ENCODE results near the gene TMEM17.
A peak's percentile ranks its signal among the peaks of the same experiment; 100 is the strongest.

The TMEM17 gene

GRCh38 chr2:62471404-62471803 lies 34.6 kb downstream of the TMEM17 start:
- DNase-seq, result no peak

- DNase-seq, result no peak
Observed at GRCh38 chr2:62469548-62469947, 36.4 kb downstream of the TMEM17 start.

- DNase-seq, result no peak
Observed at GRCh38 chr2:62469114-62469513, 36.9 kb downstream of the TMEM17 start.

DNA sequence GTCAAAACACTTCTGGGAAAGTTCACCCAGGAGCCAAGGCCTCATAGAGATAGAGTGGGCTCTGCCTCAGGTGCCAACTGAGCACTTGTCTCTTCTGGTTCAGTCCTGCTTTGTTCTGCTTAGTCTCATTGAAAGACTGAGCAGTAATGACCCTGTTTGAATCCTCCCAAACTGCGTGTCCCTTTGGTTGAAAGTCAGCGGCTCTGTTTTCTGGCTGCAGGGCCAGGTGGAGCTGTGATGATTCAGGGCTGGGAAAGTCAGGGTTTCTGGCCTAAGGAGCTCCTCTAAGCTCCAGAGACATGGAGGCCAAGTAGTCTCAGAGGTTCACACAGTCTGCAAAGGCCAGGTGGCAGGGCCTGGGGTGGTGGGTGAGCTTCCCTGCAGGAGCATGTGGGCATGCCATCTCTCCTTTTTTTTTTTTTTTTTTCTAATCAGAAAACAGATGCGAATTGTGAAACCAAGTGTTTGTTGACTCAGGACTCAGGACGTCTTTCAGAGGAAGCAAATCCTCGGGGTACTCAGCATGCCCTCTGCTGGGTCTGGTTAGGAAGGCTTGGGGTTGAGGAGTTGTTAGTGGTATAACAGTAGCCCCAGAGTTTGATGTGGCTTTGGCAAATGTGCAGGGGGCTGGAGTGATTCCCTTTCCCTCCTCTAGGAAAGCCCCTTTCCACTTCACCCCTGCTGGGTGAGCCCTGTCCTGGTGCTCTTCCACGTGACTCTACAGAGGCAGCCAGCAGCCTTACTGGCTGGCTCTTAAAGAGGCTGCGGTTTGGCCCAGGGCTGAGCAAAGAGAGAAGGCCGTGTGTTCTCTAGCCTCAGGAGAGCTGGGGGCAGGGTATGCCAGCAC lies 38.3 kb downstream of the TMEM17 start:
- no peak for DNase-seq

- DNase-seq, result no peak
Observed at GRCh38 chr2:62467100-62467474, 38.9 kb downstream of the TMEM17 start.

DNA sequence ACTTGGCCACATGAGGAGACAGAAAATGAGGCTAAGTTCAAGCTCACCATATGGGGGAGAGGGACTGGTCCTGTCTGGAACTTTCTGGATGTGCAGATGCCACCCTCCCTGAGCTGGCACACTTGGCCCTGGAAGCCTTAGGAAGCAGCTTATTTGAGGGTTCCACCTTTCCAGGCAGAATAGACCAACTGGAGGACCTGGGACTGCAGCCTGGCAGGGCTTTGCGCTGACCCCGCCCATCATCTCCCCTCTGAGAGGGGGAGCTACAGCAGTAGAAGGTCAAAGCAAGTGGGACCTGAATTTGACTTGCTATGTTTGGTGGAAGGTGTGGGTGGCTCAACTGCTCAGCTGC lies 39.5 kb downstream of the TMEM17 start:
- DNase-seq, result no peak

GRCh38 chr2:62465741-62466502 lies 40.1 kb downstream of the TMEM17 start:
- no peak for DNase-seq

DNA sequence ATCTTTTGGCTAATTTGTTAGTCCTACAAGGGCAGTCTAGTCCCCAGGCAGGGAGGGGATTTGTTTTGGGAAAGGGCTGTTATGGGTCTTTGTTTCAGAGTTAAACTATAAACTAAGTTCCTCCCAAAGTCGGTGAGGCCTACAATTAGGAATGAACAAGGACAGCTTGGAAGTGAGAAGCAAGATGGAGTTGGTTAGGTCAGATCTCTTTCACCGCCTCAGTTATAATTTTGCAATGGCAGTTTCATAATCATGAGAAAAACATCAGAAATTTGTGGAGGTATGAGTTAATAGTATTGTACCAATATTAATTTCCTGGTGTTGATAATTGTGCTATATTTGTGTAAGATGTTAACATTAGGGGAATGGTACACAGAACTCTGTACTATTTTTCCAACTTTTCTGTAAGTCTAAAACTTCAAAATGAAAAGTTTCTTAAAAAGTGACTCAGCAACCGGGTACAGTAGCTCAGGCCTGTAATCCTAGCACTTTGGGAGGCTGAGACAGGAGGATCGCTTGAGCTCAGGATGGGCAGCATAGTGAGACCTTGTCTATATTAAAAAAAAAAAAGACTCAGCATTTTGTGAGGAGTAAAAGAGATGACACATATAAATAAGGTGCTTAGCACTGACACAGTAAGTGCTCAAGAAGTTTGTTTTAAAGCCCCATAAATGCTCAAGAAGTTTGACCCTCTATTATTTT lies 40.8 kb downstream of the TMEM17 start:
- DNase-seq, result no peak

- no peak for DNase-seq
Observed at GRCh38 chr2:62464221-62465007, 41.6 kb downstream of the TMEM17 start.

- DNase-seq, result no peak
Observed at GRCh38 chr2:62462211-62462610, 43.8 kb downstream of the TMEM17 start.

GRCh38 chr2:62461707-62462106 lies 44.3 kb downstream of the TMEM17 start:
- no peak for DNase-seq

DNA sequence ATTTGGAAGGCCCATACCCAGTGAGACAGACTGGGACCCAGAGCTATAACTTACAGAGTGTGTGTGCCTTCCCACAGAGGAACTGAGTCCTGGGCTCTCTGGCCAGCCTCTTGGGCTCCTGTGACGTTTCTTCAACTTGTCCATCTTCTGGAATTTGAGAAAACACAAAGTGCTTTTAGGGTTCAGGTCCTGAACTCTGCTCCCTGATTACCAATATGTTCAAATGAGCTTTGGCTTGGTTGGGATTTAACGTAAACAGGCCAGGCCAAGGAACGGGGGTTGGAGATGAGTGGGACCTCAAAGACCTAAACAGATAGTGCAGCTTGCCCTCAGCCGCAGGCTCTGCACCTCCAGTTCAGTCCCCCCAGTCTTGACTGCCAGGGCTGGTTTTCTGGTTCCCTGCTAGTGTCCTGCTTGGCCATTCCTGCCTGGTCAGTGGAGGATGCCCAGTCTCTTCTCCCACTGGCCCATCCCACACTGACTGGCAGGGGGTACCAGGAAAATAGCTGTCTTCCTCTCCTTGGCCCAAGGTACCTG lies 44.9 kb downstream of the TMEM17 start:
- no peak for DNase-seq

- DNase-seq, result no peak
Observed at GRCh38 chr2:62460175-62460574, 45.8 kb downstream of the TMEM17 start.

- DNase-seq, result no peak
Observed at GRCh38 chr2:62459672-62460071, 46.3 kb downstream of the TMEM17 start.

DNA sequence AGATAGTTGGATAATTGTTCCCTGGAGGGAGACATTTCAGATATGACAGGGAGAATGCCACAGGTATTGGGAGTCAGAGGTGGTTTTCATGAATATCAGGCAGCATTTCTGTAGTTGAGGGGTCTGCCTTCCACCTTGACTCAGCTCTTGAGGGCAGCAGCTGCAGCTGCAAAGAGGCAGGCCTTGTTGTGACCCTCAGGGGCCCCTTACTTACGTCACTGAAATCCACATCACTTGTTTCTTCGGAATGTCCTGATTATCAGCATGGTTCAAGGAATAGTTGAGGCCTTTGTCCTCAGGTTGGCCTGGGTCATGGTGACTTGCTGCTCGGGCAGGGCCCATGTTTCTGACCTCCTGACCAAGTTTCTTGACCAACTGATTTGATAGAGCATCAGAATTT lies 46.9 kb downstream of the TMEM17 start:
- DNase-seq, result no peak

GRCh38 chr2:62458671-62459081 lies 47.3 kb downstream of the TMEM17 start:
- DNase-seq, result no peak

DNA sequence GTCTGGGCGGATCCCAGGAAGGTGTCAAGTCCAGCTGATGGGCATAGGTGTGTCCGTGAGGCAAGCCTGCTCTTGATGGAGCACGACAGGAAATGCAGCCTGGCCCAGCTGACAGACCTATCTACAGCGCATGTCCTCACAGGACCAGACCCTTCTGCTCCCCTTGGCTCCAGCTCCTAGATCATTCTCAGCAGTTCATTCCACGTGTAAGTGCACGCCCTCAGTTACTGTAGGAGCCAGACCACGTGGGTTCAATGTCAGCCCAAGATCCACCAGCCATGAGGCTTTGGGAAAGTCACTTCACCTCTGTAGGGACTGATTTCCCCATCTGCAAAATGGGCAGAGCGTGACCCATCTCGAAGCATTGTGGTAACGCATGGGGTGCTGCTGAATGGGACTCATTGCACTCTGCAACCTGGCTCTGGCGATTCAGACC lies 47.8 kb downstream of the TMEM17 start:
- DNase-seq, result no peak

DNA sequence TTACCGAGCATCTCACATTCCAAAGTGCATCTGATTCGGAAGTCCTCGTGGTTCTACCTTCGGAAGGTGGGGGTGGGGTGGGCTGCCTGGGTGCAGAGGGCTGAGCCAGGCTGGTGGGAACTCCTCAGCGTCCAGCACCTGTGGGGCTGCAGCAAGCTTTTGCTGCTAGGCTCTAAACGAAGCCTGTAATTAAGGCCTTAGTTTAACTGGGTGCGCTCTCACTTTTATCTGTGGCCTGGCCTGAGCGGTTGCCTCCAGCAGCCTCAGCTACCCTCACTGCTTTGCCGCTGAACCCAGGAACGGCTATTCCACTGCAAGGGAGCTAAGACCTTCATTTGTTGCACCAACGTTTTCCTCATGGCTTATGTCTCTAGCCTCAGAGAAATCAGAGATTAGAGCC lies 48.4 kb downstream of the TMEM17 start:
- no peak for DNase-seq

DNA sequence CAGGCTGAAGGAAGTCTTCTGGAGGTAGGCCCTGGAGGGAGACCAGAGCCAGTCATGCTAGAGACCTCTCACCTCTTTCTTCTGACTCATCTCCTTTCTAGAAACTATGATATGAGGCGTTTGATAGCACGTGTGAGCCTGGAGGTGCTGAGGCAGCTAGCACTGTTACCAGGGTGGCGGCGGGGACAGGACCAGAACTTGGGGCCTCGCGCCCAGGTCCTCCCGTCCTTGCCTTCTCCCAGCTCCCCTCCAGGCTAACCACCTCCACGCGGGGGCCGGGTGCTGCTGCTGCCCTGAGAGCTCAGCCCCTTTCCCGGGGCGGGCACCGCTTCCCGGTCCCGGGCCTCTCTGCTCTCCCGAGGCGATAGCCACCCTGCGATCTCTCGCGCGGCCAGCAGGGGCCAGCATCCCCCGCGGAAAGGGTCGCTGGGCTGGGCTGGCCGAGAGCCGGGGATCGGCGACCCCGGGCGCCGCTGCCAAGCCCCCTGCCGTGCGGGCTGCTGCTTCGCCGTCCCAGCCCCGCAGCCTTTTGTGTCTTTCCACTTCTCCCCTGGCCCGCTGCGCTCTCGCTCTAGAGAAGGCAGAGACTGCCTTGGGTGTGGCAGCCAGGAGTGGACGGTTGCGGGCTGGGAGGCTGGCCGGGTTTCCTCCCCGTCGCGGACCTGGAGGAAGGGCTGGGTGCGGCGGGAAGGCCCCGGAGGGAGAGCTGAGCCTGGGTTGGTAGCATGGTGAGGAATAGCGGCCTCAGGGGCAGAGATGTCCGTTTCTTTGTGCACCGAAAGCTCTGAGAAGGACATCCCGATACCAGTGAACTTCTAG lies 49.1 kb downstream of the TMEM17 start:
- peak; percentile 56 for DNase-seq

GRCh38 chr2:62455957-62456692 lies 49.9 kb downstream of the TMEM17 start:
- no peak for DNase-seq

DNA sequence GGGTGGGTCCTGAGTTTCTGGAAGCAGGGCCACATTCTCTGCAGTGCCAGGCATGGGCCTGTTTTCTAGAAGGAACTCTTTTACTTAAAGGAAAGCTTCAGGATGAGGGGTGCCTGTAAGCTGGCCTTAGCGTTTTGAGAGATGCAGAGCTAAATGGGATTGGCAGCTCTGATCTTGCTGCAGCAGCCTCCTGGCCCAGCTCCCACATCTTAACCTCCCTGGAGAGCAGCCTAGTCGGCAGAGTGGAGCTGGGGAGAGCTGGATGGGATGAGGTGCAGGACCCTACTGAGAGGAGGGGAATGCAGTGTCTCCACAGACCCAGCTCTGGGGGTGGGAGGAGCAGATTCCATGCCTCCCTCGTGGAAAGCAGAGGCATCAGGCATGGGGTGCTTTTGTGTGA lies 52.0 kb downstream of the TMEM17 start:
- DNase-seq, result no peak

Data from CD4-positive, alpha-beta T cell treated with Interleukin-21 for 1 hour (primary cell).